Measurements from ENCODE around the gene KDSR. TPM values are rescaled to one million over a fixed set of nuclear protein-coding genes. Genes with fewer than 3 reads are reported as not detected.

KDSR gene
- total and polyA plus RNA-seq, 4 donors: 11.3 to 37.2 (median 31.4) TPM

DNA sequence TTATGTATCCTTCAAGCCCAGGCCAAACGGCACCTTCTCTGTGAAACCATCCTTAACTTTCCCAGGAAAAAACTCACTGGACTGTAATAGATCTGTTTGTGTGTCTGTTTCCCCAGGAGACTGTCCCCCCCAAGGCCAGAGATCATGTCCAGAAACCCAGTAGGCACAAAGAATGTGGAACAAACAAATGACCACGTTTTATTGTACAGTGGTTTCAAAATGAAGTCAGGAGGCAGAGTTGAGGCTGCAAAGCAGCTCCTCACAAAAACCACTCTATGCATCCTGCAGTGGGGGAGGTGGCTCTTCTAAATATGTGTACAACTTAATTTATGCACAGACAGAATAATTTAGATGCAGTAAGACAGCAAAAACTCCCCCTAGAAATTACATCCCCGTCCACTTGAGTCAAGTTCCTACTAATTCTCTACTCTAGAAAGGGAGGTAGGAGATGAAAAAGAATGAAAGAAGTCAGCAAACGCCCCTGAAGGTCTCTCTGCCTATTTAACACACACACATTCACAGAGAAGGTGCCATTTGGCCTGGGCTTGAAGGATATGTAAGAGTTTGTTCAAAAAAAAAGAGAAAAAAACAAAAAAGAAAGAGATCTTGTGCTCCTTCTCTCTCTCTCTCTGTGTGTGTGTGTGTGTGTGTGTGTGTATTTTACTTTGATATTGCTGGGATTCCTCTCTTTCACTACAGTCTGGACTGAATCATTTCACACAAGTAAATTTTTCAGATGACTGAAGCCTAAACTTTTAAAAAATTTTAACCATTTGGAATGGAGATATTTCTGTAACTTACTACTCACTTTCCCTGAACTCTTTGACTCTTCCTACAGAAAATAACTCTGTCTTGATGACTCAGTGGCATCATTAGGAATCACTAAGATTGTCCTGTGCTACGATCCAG lies 66.9 kb downstream of the KDSR start (continued):
- TF ChIP-seq, protein P1, sequence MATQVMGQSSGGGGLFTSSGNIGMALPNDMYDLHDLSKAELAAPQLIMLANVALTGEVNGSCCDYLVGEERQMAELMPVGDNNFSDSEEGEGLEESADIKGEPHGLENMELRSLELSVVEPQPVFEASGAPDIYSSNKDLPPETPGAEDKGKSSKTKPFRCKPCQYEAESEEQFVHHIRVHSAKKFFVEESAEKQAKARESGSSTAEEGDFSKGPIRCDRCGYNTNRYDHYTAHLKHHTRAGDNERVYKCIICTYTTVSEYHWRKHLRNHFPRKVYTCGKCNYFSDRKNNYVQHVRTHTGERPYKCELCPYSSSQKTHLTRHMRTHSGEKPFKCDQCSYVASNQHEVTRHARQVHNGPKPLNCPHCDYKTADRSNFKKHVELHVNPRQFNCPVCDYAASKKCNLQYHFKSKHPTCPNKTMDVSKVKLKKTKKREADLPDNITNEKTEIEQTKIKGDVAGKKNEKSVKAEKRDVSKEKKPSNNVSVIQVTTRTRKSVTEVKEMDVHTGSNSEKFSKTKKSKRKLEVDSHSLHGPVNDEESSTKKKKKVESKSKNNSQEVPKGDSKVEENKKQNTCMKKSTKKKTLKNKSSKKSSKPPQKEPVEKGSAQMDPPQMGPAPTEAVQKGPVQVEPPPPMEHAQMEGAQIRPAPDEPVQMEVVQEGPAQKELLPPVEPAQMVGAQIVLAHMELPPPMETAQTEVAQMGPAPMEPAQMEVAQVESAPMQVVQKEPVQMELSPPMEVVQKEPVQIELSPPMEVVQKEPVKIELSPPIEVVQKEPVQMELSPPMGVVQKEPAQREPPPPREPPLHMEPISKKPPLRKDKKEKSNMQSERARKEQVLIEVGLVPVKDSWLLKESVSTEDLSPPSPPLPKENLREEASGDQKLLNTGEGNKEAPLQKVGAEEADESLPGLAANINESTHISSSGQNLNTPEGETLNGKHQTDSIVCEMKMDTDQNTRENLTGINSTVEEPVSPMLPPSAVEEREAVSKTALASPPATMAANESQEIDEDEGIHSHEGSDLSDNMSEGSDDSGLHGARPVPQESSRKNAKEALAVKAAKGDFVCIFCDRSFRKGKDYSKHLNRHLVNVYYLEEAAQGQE (IDR thresholded peaks at IDR 0.05): no peak
- TF ChIP-seq HNF4A (conservative IDR thresholded peaks at IDR 0.05): no peak

DNA sequence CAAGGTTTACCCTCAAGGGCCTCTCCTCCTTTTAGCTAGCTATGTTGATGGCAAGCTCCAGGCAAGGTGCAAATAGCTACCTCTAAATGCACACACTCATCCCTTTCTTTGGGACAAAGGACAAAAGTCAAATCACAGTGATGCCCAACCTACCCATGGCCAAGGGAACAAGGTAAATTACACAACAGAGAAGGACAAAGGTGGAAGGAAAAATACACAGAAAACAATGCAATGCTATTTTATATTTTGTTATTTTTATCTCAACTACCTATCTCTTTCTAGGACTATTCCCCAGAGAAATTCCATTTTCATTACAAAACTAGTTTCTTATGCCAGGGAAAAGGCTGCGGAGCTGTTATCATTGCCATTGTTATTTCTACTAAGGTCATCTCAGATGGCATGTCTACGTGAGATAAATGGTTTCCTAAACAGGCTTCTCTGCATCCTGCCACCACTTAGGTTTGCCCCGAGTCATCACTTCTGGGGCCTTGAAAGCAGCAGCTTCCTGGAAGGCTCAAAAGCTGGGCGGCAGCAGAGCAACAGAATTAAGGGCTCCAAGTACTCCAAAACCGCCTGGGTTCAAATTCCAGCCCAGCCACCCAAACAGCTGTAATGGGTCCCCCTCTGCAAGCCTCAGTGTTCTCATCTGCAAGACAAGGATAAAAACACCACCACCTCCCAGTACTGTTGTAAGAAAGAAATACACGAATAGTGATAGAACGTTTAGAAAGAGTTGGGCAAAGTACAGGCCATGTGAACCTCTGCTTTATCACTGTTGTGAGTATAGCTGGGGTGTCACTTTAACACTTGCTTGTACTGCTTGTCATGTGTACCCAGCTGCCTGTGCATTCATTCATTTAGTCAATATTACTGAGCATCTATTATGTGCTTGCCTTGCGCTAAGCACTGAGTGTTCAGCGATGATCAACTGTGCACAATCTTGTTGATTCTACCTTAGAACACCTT lies 68.3 kb downstream of the KDSR start:
- no peak for DNase-seq (ENCODE audit: low spot score)
- Histone ChIP-seq H3K27ac (ENCODE audit: low read depth in 1 of 2, low read length in 2 of 2) (no peak overlapping the region), H3K4me1 (ENCODE audit: control insufficient read depth in 4 of 4, insufficient read depth in 4 of 4, low read length in 3 of 4) (peaks cover 0 to 4% (median 0%) of the 10 kb centered on the region in 4 donors)

More for the DNA sequence above, 68.3 kb downstream of the KDSR start:
- Histone ChIP-seq H3K9ac (ENCODE audit: low read depth in 1 of 2, low read length in 2 of 2) (no peak overlapping the region), H3K27me3 (ENCODE audit: control insufficient read depth in 4 of 4, insufficient read depth in 4 of 4, low read length in 3 of 4) (no peaks in the 10 kb centered on the region), H3K9me3 (ENCODE audit: control insufficient read depth in 4 of 4, low read length in 3 of 4) (no peaks in the 10 kb centered on the region), H3K4me3 (ENCODE audit: low read depth in 1 of 3, low read length in 3 of 3) (no peak overlapping the region), H3K36me3 (ENCODE audit: control insufficient read depth in 4 of 4, insufficient read depth in 3 of 4, low read depth in 1 of 4, low read length in 3 of 4) (no peaks in the 10 kb centered on the region)
- 71% methylated on average over 9 of the region's 9 CpGs for WGBS
- TF ChIP-seq HNF4A (conservative IDR thresholded peaks at IDR 0.05): peak; percentile 45 to 75
- TF ChIP-seq SP1 (IDR thresholded peaks at IDR 0.05): peak; percentile 12
- peak in 1 of 2 donors; percentile 50 for TF ChIP-seq RXRA (IDR thresholded peaks at IDR 0.05)
- no peak for TF ChIP-seq HNF4G (IDR thresholded peaks at IDR 0.05)
- TF ChIP-seq NR2F2 (IDR thresholded peaks at IDR 0.05): peak; percentile 48
- TF ChIP-seq, protein P1 (IDR thresholded peaks at IDR 0.05): no peak
- TF ChIP-seq JUND (IDR thresholded peaks at IDR 0.05): no peak
- TF ChIP-seq GABPA (IDR thresholded peaks at IDR 0.05 in 1 of 2, conservative IDR thresholded peaks at IDR 0.05 in 1 of 2): no peak
- TF ChIP-seq RAD21 (IDR thresholded peaks at IDR 0.05): no peak
- TF ChIP-seq, protein P2, sequence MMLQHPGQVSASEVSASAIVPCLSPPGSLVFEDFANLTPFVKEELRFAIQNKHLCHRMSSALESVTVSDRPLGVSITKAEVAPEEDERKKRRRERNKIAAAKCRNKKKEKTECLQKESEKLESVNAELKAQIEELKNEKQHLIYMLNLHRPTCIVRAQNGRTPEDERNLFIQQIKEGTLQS (IDR thresholded peaks at IDR 0.05): no peak
- TF ChIP-seq, protein P3, sequence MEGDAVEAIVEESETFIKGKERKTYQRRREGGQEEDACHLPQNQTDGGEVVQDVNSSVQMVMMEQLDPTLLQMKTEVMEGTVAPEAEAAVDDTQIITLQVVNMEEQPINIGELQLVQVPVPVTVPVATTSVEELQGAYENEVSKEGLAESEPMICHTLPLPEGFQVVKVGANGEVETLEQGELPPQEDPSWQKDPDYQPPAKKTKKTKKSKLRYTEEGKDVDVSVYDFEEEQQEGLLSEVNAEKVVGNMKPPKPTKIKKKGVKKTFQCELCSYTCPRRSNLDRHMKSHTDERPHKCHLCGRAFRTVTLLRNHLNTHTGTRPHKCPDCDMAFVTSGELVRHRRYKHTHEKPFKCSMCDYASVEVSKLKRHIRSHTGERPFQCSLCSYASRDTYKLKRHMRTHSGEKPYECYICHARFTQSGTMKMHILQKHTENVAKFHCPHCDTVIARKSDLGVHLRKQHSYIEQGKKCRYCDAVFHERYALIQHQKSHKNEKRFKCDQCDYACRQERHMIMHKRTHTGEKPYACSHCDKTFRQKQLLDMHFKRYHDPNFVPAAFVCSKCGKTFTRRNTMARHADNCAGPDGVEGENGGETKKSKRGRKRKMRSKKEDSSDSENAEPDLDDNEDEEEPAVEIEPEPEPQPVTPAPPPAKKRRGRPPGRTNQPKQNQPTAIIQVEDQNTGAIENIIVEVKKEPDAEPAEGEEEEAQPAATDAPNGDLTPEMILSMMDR (IDR thresholded peaks at IDR 0.05; ENCODE audit: low read depth, low read length, missing input control): no peak
- TF ChIP-seq FOXA1 (IDR thresholded peaks at IDR 0.05): no peak
- TF ChIP-seq EGR1 (IDR thresholded peaks at IDR 0.05; ENCODE audit: low read depth in 2 of 2): no peak

Data from liver (tissue), 9 donors.